Natural killer cell (primary cell): ENCODE results near the gene SETDB2. TPM values are rescaled to one million over a fixed set of nuclear protein-coding genes. Genes with fewer than 3 reads are reported as not detected.

ENCODE experiments used
- ATAC-seq, 3 donors: fragments of 150-1000 bp in 2 of 3; fragments of 200-7000 bp in 1 of 3; cut with Tn5 transposase; 1 replicate in 1 of 3; 2 replicates in 2 of 3; pipeline ENCODE4 v1.10.0; 2021; ENCODE audit warnings: mild to moderate bottlenecking in 2 of 3, moderate library complexity in 2 of 3
- DNase-seq, 2 donors: peaks; one replicate each; pipeline versions ENCODE4 v3.0.0 to v3.0.0-alpha.2; 2013 to 2021; ENCODE audit warnings: mixed read lengths in 1 of 2
- H3K27ac ChIP-seq: one replicate; pipeline ENCODE4 v1.5.1; 2013; ENCODE audit warnings: mild to moderate bottlenecking, low read length
- H3K27me3 ChIP-seq: one replicate; pipeline ENCODE4 v1.6.1; 2013; ENCODE audit warnings: low read length; ENCODE audit not compliant: control insufficient read depth, insufficient read depth
- H3K36me3 ChIP-seq: one replicate; pipeline ENCODE4 v1.6.1; 2013; ENCODE audit warnings: low read length; ENCODE audit not compliant: control insufficient read depth, insufficient read depth
- H3K4me1 ChIP-seq: one replicate; pipeline ENCODE4 v1.6.1; 2013; ENCODE audit warnings: low read length; ENCODE audit not compliant: control insufficient read depth, insufficient read depth
- H3K4me3 ChIP-seq: one replicate; pipeline ENCODE4 v1.5.1; 2013; ENCODE audit warnings: low read length
- H3K9me3 ChIP-seq: one replicate; pipeline ENCODE4 v1.6.1; 2013; ENCODE audit warnings: low read length; ENCODE audit not compliant: control insufficient read depth, insufficient read depth
- H3K27ac Mint-ChIP-seq, 2 donors: one replicate each; pipeline ENCODE4 v1.8.0; 2022; ENCODE audit warnings: mild to moderate bottlenecking in 2 of 2, mixed read lengths in 2 of 2, moderate library complexity in 1 of 2
- H3K27me3 Mint-ChIP-seq, 2 donors: one replicate each; pipeline ENCODE4 v1.8.0; 2022; ENCODE audit warnings: low read depth in 2 of 2, mixed read lengths in 2 of 2
- H3K36me3 Mint-ChIP-seq: one replicate; pipeline ENCODE4 v1.8.0; 2022; ENCODE audit warnings: mixed read lengths
- H3K4me1 Mint-ChIP-seq, 2 donors: one replicate each; pipeline ENCODE4 v1.8.0; 2022; ENCODE audit warnings: mixed read lengths in 2 of 2
- H3K4me3 Mint-ChIP-seq: one replicate; pipeline ENCODE4 v1.8.0; 2022; ENCODE audit warnings: mild to moderate bottlenecking, moderate library complexity, mixed read lengths
- H3K9me3 Mint-ChIP-seq, 2 donors: one replicate each; pipeline ENCODE4 v1.8.0; 2022; ENCODE audit warnings: mixed read lengths in 2 of 2
- WGBS: methylation state at CpG from one replicate; pipeline ENCODE4 v1.1.7; 2013; ENCODE audit warnings: missing lambda C conversion rate; ENCODE audit not compliant: insufficient coverage; 5-methylcytosine and 5-hydroxymethylcytosine counted together
- intact Hi-C: fragments of 100-400 bp; cut with micrococcal nuclease; formaldehyde crosslinking; loops from one replicate; pipeline ENCODE4 v1.14.2; 2022
- total RNA-seq, 4 donors: library from RNA; stranded (reverse); fragments of 120-200 nt in 1 of 4; gene quantifications; one replicate each; pipeline versions ENCODE4 v1.2.3 to v1.2.4, GENCODE V29; 2013 to 2022
- TF ChIP-seq, protein P1 (sequence below): fragments of 200-600 bp; IDR thresholded peaks from one replicate; pipeline ENCODE4 v1.8.0; 2022; ENCODE audit warnings: antibody characterized with exemption

The SETDB2 gene
- total RNA-seq, 3 donors from 2014 or later (not counting 1 experiment from before 2014, with no cell fraction given), result 15.8 to 17.4 (median 16.4) TPM

GRCh38 chr13:49466292-49466838, 22.3 kb downstream of the SETDB2 start:
- H3K36me3 Mint-ChIP-seq, result peaks cover 42% of the 10 kb centered on the region
- peaks cover 68% of the 10 kb centered on the region for H3K36me3 ChIP-seq
- no peaks in the 10 kb centered on the region for H3K4me1 ChIP-seq
- no peaks in the 10 kb centered on the region for H3K27me3 Mint-ChIP-seq
- intact Hi-C loops, result no loop called here
- H3K9me3 ChIP-seq, result peaks cover 7% of the 10 kb centered on the region
- no peak overlapping the region for H3K4me3 ChIP-seq
- TF ChIP-seq, protein P1, sequence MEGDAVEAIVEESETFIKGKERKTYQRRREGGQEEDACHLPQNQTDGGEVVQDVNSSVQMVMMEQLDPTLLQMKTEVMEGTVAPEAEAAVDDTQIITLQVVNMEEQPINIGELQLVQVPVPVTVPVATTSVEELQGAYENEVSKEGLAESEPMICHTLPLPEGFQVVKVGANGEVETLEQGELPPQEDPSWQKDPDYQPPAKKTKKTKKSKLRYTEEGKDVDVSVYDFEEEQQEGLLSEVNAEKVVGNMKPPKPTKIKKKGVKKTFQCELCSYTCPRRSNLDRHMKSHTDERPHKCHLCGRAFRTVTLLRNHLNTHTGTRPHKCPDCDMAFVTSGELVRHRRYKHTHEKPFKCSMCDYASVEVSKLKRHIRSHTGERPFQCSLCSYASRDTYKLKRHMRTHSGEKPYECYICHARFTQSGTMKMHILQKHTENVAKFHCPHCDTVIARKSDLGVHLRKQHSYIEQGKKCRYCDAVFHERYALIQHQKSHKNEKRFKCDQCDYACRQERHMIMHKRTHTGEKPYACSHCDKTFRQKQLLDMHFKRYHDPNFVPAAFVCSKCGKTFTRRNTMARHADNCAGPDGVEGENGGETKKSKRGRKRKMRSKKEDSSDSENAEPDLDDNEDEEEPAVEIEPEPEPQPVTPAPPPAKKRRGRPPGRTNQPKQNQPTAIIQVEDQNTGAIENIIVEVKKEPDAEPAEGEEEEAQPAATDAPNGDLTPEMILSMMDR, result no peak
- H3K4me1 Mint-ChIP-seq, result no peaks in the 10 kb centered on the region
- ATAC-seq (no peak), DNase-seq (no peak)
- H3K4me3 Mint-ChIP-seq, result no peak overlapping the region
- H3K27me3 ChIP-seq, result no peaks in the 10 kb centered on the region
- peaks cover 2 to 3% of the 10 kb centered on the region in 2 donors for H3K9me3 Mint-ChIP-seq
- H3K27ac ChIP-seq, result no peak overlapping the region
- WGBS, result 98% methylated on average over 4 of the region's 5 CpGs
- no peak overlapping the region for H3K27ac Mint-ChIP-seq

DNA sequence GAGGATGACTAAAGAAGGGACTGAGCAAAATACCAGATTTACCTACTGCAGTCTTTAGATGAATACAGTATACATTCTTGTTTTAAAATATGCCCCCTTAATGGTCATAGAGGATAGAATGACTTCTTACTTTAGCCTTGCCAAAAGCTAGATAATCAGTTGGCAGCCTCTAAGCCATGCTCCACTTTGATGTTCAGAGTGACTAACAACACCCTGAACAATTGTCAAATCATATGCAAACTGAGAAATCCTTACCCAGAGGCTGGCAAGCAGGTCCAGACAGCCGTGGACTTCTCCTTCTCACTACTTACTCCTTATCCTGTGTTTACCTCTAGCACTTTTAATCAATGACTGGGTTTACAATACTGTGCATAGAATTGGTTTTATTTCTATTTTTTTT, 28.1 kb downstream of the SETDB2 start:
- TF ChIP-seq, protein P1, result no peak

DNA sequence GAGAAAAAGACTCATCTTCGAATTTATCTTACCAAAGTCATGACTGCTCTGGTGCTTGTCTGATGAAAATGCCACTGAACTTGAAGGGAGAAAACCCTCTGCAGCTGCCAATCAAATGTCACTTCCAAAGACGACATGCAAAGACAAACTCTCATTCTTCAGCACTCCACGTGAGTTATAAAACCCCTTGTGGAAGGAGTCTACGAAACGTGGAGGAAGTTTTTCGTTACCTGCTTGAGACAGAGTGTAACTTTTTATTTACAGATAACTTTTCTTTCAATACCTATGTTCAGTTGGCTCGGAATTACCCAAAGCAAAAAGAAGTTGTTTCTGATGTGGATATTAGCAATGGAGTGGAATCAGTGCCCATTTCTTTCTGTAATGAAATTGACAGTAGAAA, 32.5 kb downstream of the SETDB2 start:
- Mint-ChIP-seq H3K27me3 (no peaks in the 10 kb centered on the region), H3K27ac (no peak overlapping the region), H3K4me3 (no peak overlapping the region), H3K36me3 (peaks cover 2% of the 10 kb centered on the region), H3K9me3 (no peaks in the 10 kb centered on the region), H3K4me1 (no peaks in the 10 kb centered on the region)
- intact Hi-C loops, result no loop called here
- H3K4me3 ChIP-seq, result no peak overlapping the region
- H3K27me3 ChIP-seq, result no peaks in the 10 kb centered on the region
- ATAC-seq, result no peak
- 100% methylated on average over 4 of the region's 7 CpGs for WGBS
- H3K27ac ChIP-seq, result no peak overlapping the region
- H3K4me1 ChIP-seq, result no peaks in the 10 kb centered on the region
- no peak for DNase-seq
- TF ChIP-seq, protein P1, result no peak
- peaks cover 85% of the 10 kb centered on the region for H3K36me3 ChIP-seq
- no peaks in the 10 kb centered on the region for H3K9me3 ChIP-seq

More for the DNA sequence above, 28.1 kb downstream of the SETDB2 start:
- H3K36me3 ChIP-seq, result peaks cover 77% of the 10 kb centered on the region
- no peak overlapping the region for H3K27ac Mint-ChIP-seq
- no peaks in the 10 kb centered on the region for H3K4me1 ChIP-seq
- WGBS, result 86% methylated on average over 1 of the region's 1 CpG
- H3K9me3 Mint-ChIP-seq, result no peaks in the 10 kb centered on the region
- intact Hi-C loops, result no loop called here
- H3K4me3 ChIP-seq, result no peak overlapping the region
- no peak overlapping the region for H3K4me3 Mint-ChIP-seq
- DNase-seq (no peak), ATAC-seq (no peak)
- no peaks in the 10 kb centered on the region for H3K4me1 Mint-ChIP-seq
- H3K27ac ChIP-seq, result no peak overlapping the region
- no peaks in the 10 kb centered on the region for H3K27me3 ChIP-seq
- H3K9me3 ChIP-seq, result no peaks in the 10 kb centered on the region
- peaks cover 14% of the 10 kb centered on the region for H3K36me3 Mint-ChIP-seq
- H3K27me3 Mint-ChIP-seq, result no peaks in the 10 kb centered on the region

DNA sequence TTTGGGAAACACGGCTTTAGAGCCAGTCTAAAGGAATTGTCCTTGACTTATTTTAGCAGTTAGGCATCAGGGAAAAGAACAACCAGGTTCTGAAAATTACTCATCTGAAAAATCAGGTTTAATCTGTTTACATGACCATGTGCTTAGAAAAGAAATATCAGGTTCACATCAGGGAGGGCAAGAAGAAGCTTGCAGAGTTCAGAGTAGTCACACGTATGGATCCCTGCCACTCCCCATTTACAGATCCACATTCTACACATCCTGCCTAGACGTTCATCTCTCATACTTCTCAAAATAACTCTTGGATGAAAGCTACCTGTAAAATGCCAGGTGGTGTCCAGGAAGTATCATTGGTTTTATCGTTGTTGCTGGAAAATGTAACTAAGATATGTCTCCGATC, 37.7 kb downstream of the SETDB2 start:
- Histone ChIP-seq H3K27me3 (no peaks in the 10 kb centered on the region), H3K36me3 (peaks cover 82% of the 10 kb centered on the region), H3K9me3 (no peaks in the 10 kb centered on the region), H3K4me1 (no peaks in the 10 kb centered on the region), H3K27ac (no peak overlapping the region), H3K4me3 (no peak overlapping the region)
- Mint-ChIP-seq H3K27me3 (no peaks in the 10 kb centered on the region), H3K4me3 (no peak overlapping the region), H3K36me3 (peaks cover 15% of the 10 kb centered on the region), H3K4me1 (no peaks in the 10 kb centered on the region), H3K27ac (no peak overlapping the region), H3K9me3 (no peaks in the 10 kb centered on the region)
- ATAC-seq (no peak), DNase-seq (no peak)
- TF ChIP-seq, protein P1, result no peak
- 100% methylated on average over 4 of the region's 5 CpGs for WGBS
- intact Hi-C loops, result no loop called here
